ENCODE data around the gene ENOX1.

Gene ENOX1

GRCh38 chr13:43744261-43745031 is 42.3 kb downstream of the ENOX1 start:
- DNase-seq (ENCODE audit: low read depth) = peak; percentile 13

DNA sequence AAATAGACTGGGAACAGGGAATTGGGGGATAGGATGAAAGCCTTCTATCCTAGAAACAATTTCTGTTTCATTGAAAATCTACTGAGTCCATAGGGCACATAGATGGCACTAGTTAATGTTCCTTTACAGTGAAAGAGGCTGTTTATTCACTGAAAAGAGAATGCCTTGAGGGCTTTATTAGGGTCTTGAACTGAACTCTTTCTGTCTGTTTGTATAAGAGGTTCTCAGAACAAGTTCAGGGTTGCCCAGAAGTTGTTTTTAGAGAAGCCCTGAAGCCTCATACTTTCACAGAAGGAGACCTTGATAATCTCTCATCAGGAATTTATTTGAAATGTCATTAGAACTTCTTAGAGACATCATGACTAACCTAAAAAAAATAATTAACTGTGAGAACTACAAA is 43.9 kb downstream of the ENOX1 start:
- DNase-seq (ENCODE audit: low read depth) = peak; percentile 3

- no peak for DNase-seq (ENCODE audit: low read depth)
Observed at GRCh38 chr13:43737392-43737923, 49.3 kb downstream of the ENOX1 start.

DNA sequence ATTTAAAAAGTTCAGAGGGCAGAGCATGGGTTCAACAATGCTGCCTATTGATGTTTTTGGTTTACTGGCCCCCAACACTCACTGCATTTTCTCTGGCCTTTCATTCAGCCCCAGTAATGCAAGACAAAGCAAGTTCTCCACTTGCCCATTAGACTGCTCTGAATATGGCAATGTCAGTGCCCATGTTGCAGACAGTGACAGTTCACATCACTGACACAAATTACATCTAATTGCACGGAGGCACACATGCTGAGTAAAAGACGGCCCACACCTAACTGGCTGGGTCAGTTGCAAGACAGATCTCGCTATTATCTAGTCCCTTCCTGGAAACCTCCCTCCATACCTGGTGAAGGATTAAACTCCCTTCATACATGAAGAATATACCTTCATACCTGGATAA is 54.0 kb downstream of the ENOX1 start:
- no peak for DNase-seq (ENCODE audit: low read depth)

DNA sequence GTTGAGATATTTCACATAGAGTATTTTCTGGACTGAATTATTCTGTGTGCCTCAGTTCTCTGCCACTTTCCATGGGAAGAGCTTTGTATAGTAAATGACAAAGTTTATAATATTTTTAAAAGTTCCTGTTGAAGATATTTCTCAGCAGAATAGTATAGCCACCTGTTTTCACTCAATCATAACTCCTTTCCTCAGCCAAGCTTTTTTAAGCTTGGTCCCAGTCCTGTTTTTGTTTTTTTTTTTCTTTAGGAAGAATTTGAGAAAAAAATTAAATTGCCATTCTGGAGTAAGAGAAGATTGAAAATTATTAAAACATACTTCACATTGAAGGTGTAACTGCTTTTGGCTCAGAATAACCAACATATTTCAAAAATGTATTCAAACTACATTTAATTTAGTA is 55.5 kb downstream of the ENOX1 start:
- DNase-seq (ENCODE audit: low read depth) = no peak

DNA sequence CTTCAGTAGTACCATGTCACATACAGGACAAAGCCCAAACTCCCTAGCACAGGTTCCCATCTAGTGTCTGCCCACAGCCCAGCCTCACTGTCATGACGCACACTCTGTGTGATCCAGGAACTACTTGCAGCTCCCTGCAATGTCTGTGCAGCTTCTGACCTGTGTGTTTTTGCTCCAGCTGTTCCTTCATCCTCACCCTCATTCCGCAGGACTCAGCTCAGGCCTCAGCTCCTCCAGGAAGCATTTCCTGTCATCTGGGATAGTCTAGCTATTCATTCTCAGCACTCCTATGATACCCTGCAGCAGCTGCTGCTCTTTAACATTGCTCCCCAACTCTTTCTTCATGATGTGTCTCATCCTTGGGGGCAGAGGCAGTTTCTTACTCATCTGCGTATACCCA is 56.1 kb downstream of the ENOX1 start:
- peak; percentile 59 for DNase-seq (ENCODE audit: low read depth)

DNA sequence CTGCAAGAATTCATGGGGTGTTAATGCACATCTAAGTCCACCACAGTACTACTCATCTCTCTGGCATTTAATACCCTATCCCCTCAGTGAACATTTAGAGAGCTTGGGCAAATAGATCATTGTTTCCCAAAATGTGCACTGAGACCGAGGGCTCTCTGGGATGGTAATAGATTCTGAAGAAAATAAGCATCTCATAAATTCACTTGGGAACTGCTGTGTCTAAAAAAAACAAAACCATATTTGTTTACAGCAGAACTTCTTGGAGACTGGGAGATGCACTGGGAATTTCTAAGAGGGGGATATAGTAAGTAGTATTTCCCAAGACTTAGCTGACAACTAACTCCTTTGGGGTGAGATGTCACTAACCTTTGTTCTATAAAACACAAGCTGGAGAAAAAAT is 58.4 kb downstream of the ENOX1 start:
- peak; percentile 12 for DNase-seq (ENCODE audit: low read depth)

DNA sequence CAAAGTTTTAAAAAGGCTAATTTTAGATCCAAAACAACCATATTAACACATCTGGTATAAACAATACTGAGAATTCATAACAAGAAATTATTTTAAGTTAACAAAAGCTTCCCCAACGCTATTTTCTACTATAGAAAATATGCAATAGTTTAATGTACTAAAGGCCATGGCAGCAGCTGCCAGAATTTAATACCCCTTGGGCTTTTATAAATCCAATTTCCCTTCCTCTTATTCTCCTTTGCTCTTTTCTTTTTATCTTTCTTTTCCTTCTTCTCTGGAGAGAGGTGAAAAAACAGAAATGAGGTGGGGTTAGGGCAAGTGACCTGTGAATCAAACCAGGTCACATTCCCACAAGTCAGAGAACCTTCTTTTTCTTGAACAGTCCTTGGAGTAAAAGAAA is 58.9 kb downstream of the ENOX1 start:
- DNase-seq (ENCODE audit: low read depth) = no peak

DNA sequence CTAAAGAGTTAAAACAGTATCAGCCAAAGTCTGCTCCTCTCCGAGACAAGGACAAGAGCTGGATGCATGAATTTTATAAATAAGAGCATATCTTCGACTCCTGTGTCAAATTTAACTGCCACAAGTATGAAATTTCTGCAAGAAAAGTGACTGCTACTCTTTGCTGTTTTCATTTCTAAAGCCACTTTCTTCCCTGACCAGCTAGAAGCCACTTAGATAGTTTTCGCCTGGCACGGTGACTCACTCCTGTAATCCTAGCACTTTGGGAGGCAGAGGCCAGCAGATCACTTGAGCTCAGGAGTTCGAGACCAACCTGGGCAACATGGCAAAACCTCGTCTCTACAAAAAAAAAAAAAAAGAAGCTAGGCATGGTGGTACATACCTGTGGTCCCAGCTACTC is 61.3 kb downstream of the ENOX1 start:
- no peak for DNase-seq (ENCODE audit: low read depth)

GRCh38 chr13:43720780-43721397 is 65.9 kb downstream of the ENOX1 start:
- DNase-seq (ENCODE audit: low read depth) = peak; percentile 31

- peak; percentile 51 for DNase-seq (ENCODE audit: low read depth)
Observed at GRCh38 chr13:43698758-43699157, 88.0 kb downstream of the ENOX1 start.

- no peak for DNase-seq (ENCODE audit: low read depth)
Observed at GRCh38 chr13:43698009-43698408, 88.8 kb downstream of the ENOX1 start.

DNA sequence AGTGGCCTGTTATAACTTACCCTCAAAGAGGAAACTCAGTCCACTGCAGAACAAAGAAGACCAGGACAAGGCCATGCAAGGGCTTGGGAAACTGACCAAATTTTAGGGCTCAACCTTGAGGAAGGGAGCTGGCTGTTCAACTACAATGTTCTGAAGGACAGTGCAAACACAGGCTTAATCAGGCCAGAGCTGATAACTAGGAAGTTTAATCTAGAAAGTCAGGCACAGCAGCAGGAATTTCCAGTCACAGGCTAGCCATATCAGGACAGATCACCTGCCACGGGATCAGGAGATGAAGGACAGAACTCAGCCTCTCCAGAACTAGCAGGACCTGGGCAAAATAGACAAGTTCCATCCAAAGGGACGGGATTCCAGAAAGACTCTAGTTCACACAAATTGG is 89.4 kb downstream of the ENOX1 start:
- DNase-seq (ENCODE audit: low read depth) = no peak

- no peak for DNase-seq (ENCODE audit: low read depth)
Observed at GRCh38 chr13:43694146-43694664, 92.6 kb downstream of the ENOX1 start.

GRCh38 chr13:43693639-43694038 is 93.1 kb downstream of the ENOX1 start:
- no peak for DNase-seq (ENCODE audit: low read depth)

DNA sequence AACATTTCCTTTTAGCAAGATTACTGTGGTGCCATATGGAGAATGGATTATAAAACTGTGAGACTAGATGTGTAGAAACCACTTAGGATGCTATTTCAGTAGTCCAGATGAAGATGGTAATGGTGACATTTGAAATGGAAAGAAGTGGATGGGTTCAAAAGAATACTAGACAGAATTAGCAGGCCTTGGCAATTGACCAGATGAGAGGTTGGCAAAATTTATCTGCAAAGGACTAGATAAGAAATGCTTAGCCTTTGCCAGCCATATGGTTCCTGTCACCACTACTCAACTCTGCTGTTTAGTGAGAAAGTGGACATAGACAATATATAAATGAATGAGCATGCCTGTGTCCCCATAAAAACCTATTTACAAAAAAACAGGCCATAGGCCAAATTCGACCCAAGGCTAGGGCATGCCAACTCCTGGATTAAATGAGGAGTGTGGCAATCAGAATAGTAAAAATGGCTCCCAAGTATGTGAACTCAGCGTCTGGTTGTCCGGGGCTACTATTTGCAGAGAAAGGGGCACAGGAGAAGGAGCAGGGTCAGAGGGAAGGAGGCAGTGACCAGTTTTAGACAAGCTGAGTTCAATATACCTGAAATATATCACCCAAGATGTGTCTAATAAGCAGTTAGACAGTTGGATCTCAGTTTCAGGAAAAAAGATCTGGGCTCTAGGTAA is 98.4 kb downstream of the ENOX1 start:
- DNase-seq (ENCODE audit: low read depth) = no peak

GRCh38 chr13:43687038-43687437 is 99.7 kb downstream of the ENOX1 start:
- DNase-seq (ENCODE audit: low read depth) = peak; percentile 15

GRCh38 chr13:43686557-43686956 is 100.2 kb downstream of the ENOX1 start:
- peak; percentile 96 for DNase-seq (ENCODE audit: low read depth)

GRCh38 chr13:43684963-43685725 is 101.6 kb downstream of the ENOX1 start:
- DNase-seq (ENCODE audit: low read depth) = no peak

DNA sequence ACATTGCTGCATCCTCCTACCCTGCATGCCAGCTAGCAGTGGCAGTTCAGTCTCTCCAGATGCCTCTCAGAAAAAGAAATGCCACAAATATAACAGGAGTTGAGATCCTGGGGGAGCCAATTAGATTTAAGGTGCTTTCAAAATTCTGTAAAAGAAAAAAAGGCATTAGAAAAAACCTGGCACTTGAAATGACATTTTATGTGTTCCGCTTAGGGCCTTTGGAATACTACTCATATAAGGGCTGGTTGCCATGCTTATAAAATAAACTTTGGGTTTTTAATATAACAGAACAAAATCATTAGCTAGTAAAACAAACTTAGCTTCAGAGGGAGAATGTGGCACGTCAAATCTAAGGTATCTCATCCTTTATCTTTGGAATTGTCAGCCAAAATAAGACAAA is 104.1 kb downstream of the ENOX1 start:
- no peak for DNase-seq (ENCODE audit: low read depth)

GRCh38 chr13:43676320-43676719 is 110.5 kb downstream of the ENOX1 start:
- no peak for DNase-seq (ENCODE audit: low read depth)

DNA sequence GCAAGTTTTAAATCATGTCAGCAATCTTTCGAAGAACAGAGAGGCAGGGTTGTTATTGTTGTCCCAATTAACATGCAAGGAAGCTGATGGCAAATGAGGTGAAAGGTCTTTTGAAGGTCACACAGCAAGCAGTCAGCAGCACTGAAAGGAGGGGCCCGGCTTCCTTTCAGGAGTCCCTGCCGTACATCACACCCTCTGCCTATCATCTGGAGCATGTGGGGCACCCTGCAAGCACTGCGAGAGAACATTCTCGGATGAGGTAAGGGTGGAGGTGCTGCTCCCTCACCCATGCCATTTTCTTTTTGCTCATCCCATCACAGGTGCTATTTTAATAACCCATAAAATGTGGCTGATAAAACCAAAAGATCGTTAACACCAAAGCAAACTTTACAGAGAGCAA is 111.2 kb downstream of the ENOX1 start:
- DNase-seq (ENCODE audit: low read depth) = no peak
